HCT116 (cell line): ENCODE data around the gene PXDN. TPM values are rescaled to one million over a fixed set of nuclear protein-coding genes. Genes with fewer than 3 reads are reported as not detected.

Experiments used
- ATAC-seq: fragments of 200-7000 bp; cut with Tn5 transposase; 2 replicates; pipeline ENCODE4 v1.9.1; 2020; ENCODE audit warnings: mild to moderate bottlenecking, moderate library complexity
- BruUV-seq: library from RNA; stranded (reverse); fragments of 400-500 nt; replicated peaks from 2 replicates; lab custom pipeline; 2021; lab: Mats Ljungman, UMichigan
- CTCF ChIA-PET: fragments of 300-600 bp; sonication (Branson Sonifier 250); formaldehyde crosslinking; loops from one replicate; lab custom pipeline; 2021; ENCODE audit warnings: antibody characterized with exemption; lab: Charles Lee
- POLR2A ChIA-PET: fragments of 300-600, 350-600 bp; sonication (Branson Sonifier 250); formaldehyde crosslinking; loops from one replicate; lab custom pipeline; 2021; ENCODE audit warnings: antibody characterized with exemption; lab: Charles Lee
- RAD21 ChIA-PET, 2 experiments: fragments of 300-600 bp; sonication (Branson Sonifier 250); formaldehyde crosslinking; loops; one replicate each; lab custom pipeline; 2023; ENCODE audit warnings: low total read pairs in 2 of 2; ENCODE audit not compliant: uncharacterized antibody in 2 of 2, unreplicated experiment in 2 of 2, low non-redundant PET in 1 of 2; lab: Charles Lee
- DNase-seq: peaks from one replicate; pipeline ENCODE4 v3.0.0-alpha.2; 2010; ENCODE audit warnings: low read depth, low spot score
- H2AFZ ChIP-seq: fragments of 200-600 bp; shearing (Covaris generic), sonication (generic); 2 replicates; pipeline ENCODE4 v1.6.1; 2017; ENCODE audit warnings: low read depth, mixed run types, mixed read lengths, antibody characterized with exemption, low read length; ENCODE audit not compliant: poor library complexity, severe bottlenecking
- H3K27ac ChIP-seq: 2 replicates; pipeline ENCODE4 v1.5.1; 2012; ENCODE audit warnings: low read depth, low read length
- H3K27me3 ChIP-seq: fragments of 200-600 bp; sonication (generic); 2 replicates; pipeline ENCODE4 v1.6.1; 2016; ENCODE audit warnings: mixed run types, low read length, mixed read lengths; ENCODE audit not compliant: insufficient read depth
- H3K36me3 ChIP-seq, 2 experiments: fragments of 200-500 bp in 1 of 2; fragments of 200-600 bp in 1 of 2; sonication (Bioruptor generic) in 1 of 2; sonication (generic) in 1 of 2; 2 replicates each; pipeline versions ENCODE4 v1.5.1 to v1.6.1; 2014 to 2016; ENCODE audit warnings: low read length in 2 of 2, inconsistent platforms in 1 of 2, mixed read lengths in 1 of 2, mixed run types in 1 of 2; ENCODE audit not compliant: insufficient read depth in 2 of 2, control insufficient read depth in 1 of 2
- H3K4me1 ChIP-seq, 2 experiments: fragments of 200-600 bp in 1 of 2; sonication (generic) in 1 of 2; 2 replicates each; pipeline versions ENCODE4 v1.5.1 to v1.6.1; 2012 to 2017; ENCODE audit warnings: low read length in 2 of 2, inconsistent platforms in 1 of 2, mild to moderate bottlenecking in 1 of 2, mixed read lengths in 1 of 2, mixed run types in 1 of 2, moderate library complexity in 1 of 2; ENCODE audit not compliant: insufficient read depth in 2 of 2, control insufficient read depth in 1 of 2
- H3K4me2 ChIP-seq: fragments of 200-600 bp; sonication (generic); 2 replicates; pipeline ENCODE4 v1.6.1; 2017; ENCODE audit warnings: mixed run types, low read length, mixed read lengths
- H3K4me3 ChIP-seq, 2 experiments: fragments of 200-600 bp in 1 of 2; sonication (generic) in 1 of 2; replicated peaks in 1 of 2; 2 replicates each; pipeline ENCODE4 v1.5.1; 2011 to 2016; ENCODE audit warnings: low read length in 2 of 2, control low read depth in 1 of 2, low read depth in 1 of 2, mild to moderate bottlenecking in 1 of 2, mixed read lengths in 1 of 2, mixed run types in 1 of 2
- H3K79me2 ChIP-seq: fragments of 200-600 bp; sonication (generic); 2 replicates; pipeline ENCODE4 v1.6.1; 2017; ENCODE audit warnings: mild to moderate bottlenecking, mixed run types, low read length, moderate library complexity, mixed read lengths; ENCODE audit not compliant: insufficient read depth
- H3K9ac ChIP-seq: fragments of 200-600 bp; sonication (generic); 2 replicates; pipeline ENCODE4 v1.6.1; 2016; ENCODE audit warnings: low read length, mixed read lengths
- H3K9me2 ChIP-seq: fragments of 200-600 bp; sonication (generic), shearing (Covaris generic); 2 replicates; pipeline ENCODE4 v1.6.1; 2017; ENCODE audit warnings: mixed run types, mild to moderate bottlenecking, moderate library complexity; ENCODE audit not compliant: insufficient read depth
- H3K9me3 ChIP-seq, 2 experiments: fragments of 200-500 bp in 1 of 2; fragments of 200-600 bp in 1 of 2; sonication (Bioruptor generic) in 1 of 2; sonication (generic) in 1 of 2; 2 replicates each; pipeline ENCODE4 v1.6.1; 2014 to 2017; ENCODE audit warnings: low read length in 2 of 2, mixed read lengths in 2 of 2, inconsistent platforms in 1 of 2, low read depth in 1 of 2, mild to moderate bottlenecking in 1 of 2, mixed run types in 1 of 2, moderate library complexity in 1 of 2; ENCODE audit not compliant: control insufficient read depth in 1 of 2, insufficient read depth in 1 of 2
- H4K20me1 ChIP-seq: fragments of 200-600 bp; sonication (generic), shearing (Covaris generic); 2 replicates; pipeline ENCODE4 v1.6.1; 2017; ENCODE audit warnings: mixed run types, mild to moderate bottlenecking, moderate library complexity; ENCODE audit not compliant: insufficient read depth
- CTCF ChIP-seq, 3 experiments: fragments of 200-600 bp in 1 of 3; sonication (generic) in 1 of 3; IDR thresholded peaks in 2 of 3; conservative IDR thresholded peaks in 1 of 3; 2 replicates each; pipeline ENCODE4 v1.5.1; 2012 to 2017; ENCODE audit warnings: low read depth in 2 of 3, low read length in 2 of 3, antibody characterized with exemption in 1 of 3, borderline replicate concordance in 1 of 3, control low read depth in 1 of 3, mild to moderate bottlenecking in 1 of 3, mixed read lengths in 1 of 3, mixed run types in 1 of 3, moderate library complexity in 1 of 3; ENCODE audit not compliant: insufficient read depth in 1 of 3
- EGR1 ChIP-seq: IDR thresholded peaks from 2 replicates; pipeline ENCODE4 v1.6.1; 2012; ENCODE audit warnings: low read depth
- ELF1 ChIP-seq: IDR thresholded peaks from 2 replicates; pipeline ENCODE4 v1.6.1; 2012; ENCODE audit warnings: low read depth, borderline replicate concordance
- FOSL1 ChIP-seq: IDR thresholded peaks from 2 replicates; pipeline ENCODE4 v1.6.1; 2012; ENCODE audit warnings: low read depth
- TCF7L2 ChIP-seq: IDR thresholded peaks from 2 replicates; pipeline ENCODE4 v1.7.0; 2011; ENCODE audit warnings: borderline replicate concordance, inconsistent platforms; ENCODE audit not compliant: insufficient read depth, insufficient read length; ENCODE audit errors: extremely low read depth
- intact Hi-C: fragments of 100-400 bp; cut with micrococcal nuclease; formaldehyde crosslinking; loops from 2 replicates; pipeline ENCODE4 v1.10.0; 2022
- total RNA-seq: library from RNA; stranded (reverse); gene quantifications from one replicate; pipeline ENCODE4 v1.2.1, GENCODE V29; 2021; ENCODE audit not compliant: unreplicated experiment
- TF ChIP-seq, protein P1 (sequence below): IDR thresholded peaks from 2 replicates; pipeline ENCODE4 v1.6.1; 2011; ENCODE audit warnings: mild to moderate bottlenecking, low read length, moderate library complexity; ENCODE audit not compliant: insufficient replicate concordance; ENCODE audit errors: extremely low read depth

PXDN gene
- total RNA-seq, 1 experiment from 2014 or later, result 10.7 TPM

DNA sequence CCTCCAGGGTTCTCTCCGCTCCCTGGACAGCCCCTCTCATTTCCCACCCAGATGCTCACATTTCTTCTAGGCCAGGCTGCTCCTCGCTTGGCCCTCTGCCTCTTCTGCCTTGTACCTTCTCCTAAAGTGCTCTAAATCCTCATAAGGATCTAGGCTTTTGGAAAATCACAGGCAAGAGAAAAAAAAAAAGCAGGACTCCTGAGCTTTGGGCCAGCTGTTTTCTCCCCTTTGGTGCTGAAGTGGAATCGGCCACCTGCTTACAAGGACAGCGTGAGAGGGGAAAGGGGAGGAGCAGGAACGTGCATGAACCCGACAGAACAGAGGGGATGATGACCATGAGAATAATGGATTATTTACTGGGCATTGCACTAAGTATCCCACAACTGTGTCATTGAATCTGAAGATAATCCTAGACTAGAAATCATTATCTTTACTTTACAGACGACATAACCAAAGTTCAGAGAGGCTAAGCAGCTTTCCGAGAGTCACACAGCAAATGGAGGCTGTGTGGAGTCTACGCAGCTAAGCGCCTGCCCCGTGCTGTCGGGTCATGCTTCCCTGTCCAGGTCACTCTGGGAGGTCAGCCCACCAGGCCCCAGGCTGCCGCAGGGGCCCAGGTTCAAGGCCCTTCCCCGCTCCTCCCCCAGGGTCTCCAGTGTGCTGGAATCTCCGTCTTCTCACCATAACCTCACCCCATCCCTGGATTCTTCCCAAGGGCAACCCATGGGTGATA, 141.9 kb downstream of the PXDN start:
- ATAC-seq (no peak), DNase-seq (no peak)
- Histone ChIP-seq H3K36me3 (no peaks in the 10 kb centered on the region), H3K4me2 (no peak overlapping the region), H3K9me2 (no peaks in the 10 kb centered on the region), H2AFZ (no peak overlapping the region), H3K27ac (no peak overlapping the region), H3K4me3 (no peak overlapping the region), H3K9ac (no peak overlapping the region), H3K79me2 (no peaks in the 10 kb centered on the region), H4K20me1 (no peaks in the 10 kb centered on the region), H3K9me3 (no peaks in the 10 kb centered on the region), H3K27me3 (peaks cover 30% of the 10 kb centered on the region), H3K4me1 (no peaks in the 10 kb centered on the region)
- TF ChIP-seq CTCF (IDR thresholded peaks at IDR 0.05 in 2 of 3, conservative IDR thresholded peaks at IDR 0.05 in 1 of 3; ENCODE audit: borderline replicate concordance in 1 of 3, insufficient read depth in 1 of 3, low read depth in 2 of 3, low read length in 2 of 3) (no peak), EGR1 (no peak), ELF1 (no peak), FOSL1 (no peak), TCF7L2 (no peak)
- TF ChIP-seq, protein P1, sequence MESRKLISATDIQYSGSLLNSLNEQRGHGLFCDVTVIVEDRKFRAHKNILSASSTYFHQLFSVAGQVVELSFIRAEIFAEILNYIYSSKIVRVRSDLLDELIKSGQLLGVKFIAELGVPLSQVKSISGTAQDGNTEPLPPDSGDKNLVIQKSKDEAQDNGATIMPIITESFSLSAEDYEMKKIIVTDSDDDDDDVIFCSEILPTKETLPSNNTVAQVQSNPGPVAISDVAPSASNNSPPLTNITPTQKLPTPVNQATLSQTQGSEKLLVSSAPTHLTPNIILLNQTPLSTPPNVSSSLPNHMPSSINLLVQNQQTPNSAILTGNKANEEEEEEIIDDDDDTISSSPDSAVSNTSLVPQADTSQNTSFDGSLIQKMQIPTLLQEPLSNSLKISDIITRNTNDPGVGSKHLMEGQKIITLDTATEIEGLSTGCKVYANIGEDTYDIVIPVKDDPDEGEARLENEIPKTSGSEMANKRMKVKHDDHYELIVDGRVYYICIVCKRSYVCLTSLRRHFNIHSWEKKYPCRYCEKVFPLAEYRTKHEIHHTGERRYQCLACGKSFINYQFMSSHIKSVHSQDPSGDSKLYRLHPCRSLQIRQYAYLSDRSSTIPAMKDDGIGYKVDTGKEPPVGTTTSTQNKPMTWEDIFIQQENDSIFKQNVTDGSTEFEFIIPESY, result no peak
- RAD21 ChIA-PET, result no interaction called here
- POLR2A ChIA-PET, result no interaction called here
- intact Hi-C loops, result no loop called here
- BruUV-seq, result no TSS peak
- CTCF ChIA-PET, result no interaction called here
